Hepatocyte (in vitro differentiated cells): ENCODE measurements around the gene PDLIM4.

ENCODE experiments used
- CTCF ChIP-seq: fragments of 200-600 bp; sonication (generic); IDR thresholded peaks from 2 replicates; pipeline ENCODE4 v1.5.1; 2016; ENCODE audit warnings: antibody characterized with exemption, mild to moderate bottlenecking; ENCODE audit not compliant: poor library complexity
- EZH2 ChIP-seq: fragments of 200-600 bp; sonication (generic); IDR thresholded peaks from 2 replicates; pipeline ENCODE4 v1.6.1; 2016; ENCODE audit warnings: antibody characterized with exemption, mild to moderate bottlenecking, borderline replicate concordance

GRCh38 chr5:132226516-132227234 is 30.8 kb upstream of the PDLIM4 start:
- TF ChIP-seq CTCF (no peak), EZH2 (no peak)
